Fibroblast of peridontal ligament (primary cell): ENCODE data around the gene SUN2.

Source experiments
- DNase-seq: peaks from one replicate; pipeline ENCODE4 v3.0.0-alpha.2; 2010; ENCODE audit errors: extremely low read depth

Gene SUN2

GRCh38 chr22:38777087-38777671, 21.4 kb upstream of the SUN2 start:
- DNase-seq = no peak

GRCh38 chr22:38776086-38776485, 20.3 kb upstream of the SUN2 start:
- DNase-seq = no peak

DNA sequence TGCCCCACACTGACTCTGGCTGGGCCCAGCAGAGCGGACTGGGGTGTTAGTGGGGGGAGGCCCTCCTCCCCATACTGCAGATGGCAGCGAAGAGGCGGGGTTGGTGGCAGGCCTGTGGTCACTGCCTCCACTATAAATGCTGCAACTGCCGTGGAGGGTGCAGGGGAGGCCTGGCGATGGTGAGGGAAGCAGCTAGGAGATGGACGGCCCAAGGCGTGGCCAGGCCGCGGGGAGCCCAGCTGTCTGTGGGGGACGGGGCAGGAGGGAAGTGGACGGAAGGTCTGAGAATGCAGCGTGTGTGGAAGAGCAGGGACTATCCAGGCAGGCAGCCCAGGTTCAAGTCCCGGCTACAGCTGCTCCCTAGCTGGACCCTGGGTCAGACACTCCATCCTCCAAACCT, 19.9 kb upstream of the SUN2 start:
- no peak for DNase-seq

GRCh38 chr22:38774496-38775166, 18.8 kb upstream of the SUN2 start:
- no peak for DNase-seq

- DNase-seq = no peak
Measured at GRCh38 chr22:38773363-38773946, 17.7 kb upstream of the SUN2 start.

DNA sequence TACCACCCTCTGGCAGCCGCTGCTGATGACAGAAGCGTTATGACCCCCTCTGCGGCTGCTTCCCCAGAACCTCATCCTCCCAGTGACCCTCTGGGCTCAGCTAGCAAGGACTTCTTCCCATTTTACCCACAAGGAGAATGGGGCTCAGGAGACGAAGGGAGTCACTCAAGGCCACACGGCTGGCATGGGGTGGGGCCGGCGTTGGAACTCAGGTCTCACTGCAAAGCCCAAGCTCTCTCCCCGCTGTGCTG, 16.8 kb upstream of the SUN2 start:
- no peak for DNase-seq

- DNase-seq = no peak
Measured at GRCh38 chr22:38770257-38770949, 14.6 kb upstream of the SUN2 start.

DNA sequence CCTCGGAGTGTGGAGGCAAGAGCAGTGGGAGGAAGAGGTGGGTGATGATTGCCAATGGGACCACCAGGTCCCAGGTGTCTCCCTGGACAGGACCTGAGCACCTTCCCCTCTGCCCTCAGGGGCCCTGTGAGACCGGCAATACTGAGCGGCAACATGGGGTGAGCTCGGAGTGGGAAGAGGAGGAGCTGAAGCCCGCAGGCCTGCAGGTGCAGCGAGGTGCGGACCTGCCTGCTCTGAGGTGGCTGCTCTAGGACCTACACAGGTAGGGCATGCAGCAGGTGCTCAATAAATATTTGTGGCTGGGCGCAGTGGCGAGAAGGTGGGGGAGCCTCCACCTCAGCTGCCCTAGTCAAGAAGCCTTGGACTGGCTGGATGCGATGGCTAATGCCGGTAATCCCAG, 12.2 kb upstream of the SUN2 start:
- DNase-seq = no peak

DNA sequence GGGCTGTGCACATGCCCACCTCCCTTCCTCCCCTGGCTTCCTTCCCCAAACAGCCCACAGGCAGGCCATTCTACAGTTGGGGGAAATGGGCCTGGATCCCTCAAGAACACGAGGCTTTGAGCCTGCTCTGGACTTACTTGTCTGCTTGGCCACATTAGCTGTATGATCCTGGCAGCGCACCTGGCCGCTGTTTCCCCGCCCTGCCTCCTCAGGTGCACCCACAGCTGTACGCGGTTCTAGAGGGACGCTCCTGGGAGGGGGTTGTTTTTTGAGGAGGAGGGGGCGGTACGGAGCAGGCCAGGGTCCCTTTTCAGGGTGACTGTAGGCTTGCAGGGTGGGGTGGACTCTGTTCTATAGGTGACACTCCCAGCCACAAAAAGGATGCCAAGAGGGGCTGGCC, 11.5 kb upstream of the SUN2 start:
- DNase-seq = no peak

DNA sequence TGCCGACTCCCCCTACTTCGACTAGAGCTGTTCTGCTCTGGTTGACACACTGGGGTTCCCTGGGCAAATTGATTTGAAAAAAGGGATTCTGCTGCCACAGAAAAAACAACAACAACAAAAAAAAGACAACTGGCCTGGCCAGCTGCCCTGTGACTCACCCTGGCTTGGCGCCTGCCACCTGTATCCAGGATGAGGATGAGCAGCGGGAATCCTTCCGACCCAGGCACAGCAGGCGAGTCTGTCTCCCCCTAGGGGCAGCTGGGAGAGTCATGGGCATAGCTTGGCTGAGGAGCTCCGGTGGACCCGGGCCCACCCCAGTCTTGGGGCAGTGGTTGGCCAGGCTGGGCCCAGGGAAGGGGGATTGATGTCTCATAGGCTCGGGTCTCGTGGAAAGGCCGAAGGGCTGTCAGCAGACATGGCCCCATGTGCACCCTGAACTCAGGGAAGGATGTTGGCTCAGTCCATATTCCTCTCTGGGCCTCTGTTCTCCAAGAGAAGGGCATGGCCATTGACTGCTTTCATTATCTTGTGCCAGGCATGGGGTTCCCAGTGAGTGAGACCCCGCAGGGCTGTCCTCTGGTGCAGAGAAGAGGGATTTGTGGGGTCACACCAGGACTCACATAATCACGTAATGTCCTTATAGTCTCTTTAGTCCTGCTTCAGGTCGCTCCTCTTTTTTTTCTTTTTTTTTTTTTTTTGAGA, 10.4 kb upstream of the SUN2 start:
- no peak for DNase-seq

GRCh38 chr22:38762551-38762983, 6.8 kb upstream of the SUN2 start:
- no peak for DNase-seq

DNA sequence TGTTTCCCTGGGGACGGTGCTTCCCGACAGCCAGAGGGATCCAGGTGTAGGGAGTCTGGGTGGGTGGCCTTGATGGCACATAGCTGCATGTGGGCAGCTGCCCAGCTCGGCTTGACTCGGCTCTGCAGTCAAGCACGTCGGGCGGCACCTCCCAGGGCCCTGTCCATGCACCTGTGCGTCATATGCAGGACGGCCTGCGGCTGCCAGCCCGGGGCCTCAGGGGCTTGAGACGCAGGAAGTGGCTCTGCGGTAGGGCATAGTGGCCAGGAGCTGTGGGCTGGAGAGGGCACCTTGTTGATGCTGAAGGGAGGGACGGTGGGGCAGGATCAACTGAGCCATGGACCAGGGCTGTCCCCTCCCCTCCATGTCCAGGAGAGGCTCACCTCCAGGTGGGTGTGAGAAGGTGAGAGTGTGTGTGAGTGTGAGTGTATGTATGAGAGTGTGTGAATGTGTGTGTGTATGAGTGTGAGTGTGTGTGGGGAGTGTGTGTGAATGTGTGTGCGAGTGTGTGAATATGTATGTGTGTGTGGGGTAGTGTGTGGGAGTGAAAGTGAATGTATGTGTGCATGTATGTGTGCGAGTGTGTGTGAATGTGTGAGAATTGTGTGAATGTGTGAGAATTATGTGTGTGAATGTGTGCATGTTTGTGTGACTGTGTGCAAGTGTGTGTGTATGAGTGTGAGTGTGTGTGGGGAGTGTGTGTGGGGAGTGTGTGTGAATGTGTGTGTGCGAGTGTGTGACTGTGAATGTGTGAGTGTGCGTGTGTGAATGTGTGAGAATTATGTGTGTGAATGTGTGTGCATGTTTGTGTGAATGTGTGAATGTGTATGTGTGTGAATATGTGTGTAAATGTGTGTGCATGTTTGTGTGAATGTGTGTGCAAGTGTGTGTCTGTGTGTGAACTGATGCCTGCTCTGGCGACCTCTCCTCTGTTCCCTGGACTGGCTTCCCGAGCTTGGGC, 5.7 kb upstream of the SUN2 start:
- DNase-seq = no peak

- DNase-seq = no peak
Measured at GRCh38 chr22:38760477-38761201, 4.8 kb upstream of the SUN2 start.

- DNase-seq = no peak
Measured at GRCh38 chr22:38759005-38759404, 3.2 kb upstream of the SUN2 start.

- no peak for DNase-seq
Measured at GRCh38 chr22:38758276-38758945, 2.6 kb upstream of the SUN2 start.

- DNase-seq = no peak
Measured at GRCh38 chr22:38757464-38757757, 1.6 kb upstream of the SUN2 start.

GRCh38 chr22:38756711-38757463, 1.1 kb upstream of the SUN2 start:
- no peak for DNase-seq

DNA sequence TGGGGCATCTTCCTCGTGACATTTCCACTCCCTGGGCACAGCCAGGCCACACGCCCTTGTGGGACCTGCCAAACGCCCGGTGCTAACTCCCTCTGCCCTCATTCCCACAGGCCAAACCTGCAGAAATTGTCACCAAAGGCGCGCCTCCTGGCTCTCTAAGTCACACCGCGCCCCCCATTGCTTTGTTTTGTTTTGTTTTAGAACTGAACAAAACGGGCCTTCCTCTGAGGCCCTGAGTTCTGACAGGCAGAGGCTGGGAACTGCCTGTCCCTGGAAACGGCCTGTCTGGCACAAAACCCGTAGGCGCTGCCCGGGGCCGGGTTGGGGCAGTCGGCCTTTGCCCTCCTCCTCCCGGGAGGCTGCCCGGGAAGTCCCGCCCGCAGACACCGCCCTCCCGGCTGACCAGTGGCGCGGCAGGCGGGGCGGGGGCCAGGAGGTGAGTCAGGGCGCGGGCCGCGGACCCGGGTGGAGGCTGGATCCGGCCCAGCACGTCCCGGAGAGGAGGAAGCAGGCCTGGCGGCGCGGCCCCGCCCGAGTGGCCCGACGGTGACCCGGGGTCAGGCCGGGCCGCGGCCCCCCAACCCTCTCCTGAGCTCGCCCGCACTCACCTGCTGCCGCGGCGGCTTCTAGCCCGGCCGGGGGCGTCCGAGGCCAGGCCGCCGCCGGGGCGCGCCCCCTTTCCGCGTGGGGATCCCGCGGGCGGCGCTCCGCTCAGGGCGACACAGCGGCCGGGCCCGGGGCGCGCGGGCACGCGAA, 465 bp downstream of the SUN2 start:
- peak; percentile 52 for DNase-seq

- DNase-seq = peak; percentile 48
Measured at GRCh38 chr22:38754751-38755154, 1.0 kb downstream of the SUN2 start.
